ENCODE measurements around the gene GSK3A. TPM values are rescaled to one million over a fixed set of nuclear protein-coding genes. Genes with fewer than 3 reads are reported as not detected.

The GSK3A gene
- polyA plus RNA-seq, 12 donors: 36.1 to 84.0 (median 42.9) TPM; not detected in 1

- DNase-seq: no peak
These were observed 11.8 kb downstream of the GSK3A start for GRCh38 chr19:42230571-42230970.

- no peak for DNase-seq
These were observed 12.5 kb downstream of the GSK3A start for GRCh38 chr19:42229855-42230351.

GRCh38 chr19:42229301-42229854 is 13.0 kb downstream of the GSK3A start:
- no peak for DNase-seq

- no peak for DNase-seq
These were observed 13.8 kb downstream of the GSK3A start for GRCh38 chr19:42228641-42229040.

- no peak for DNase-seq
These were observed 15.5 kb downstream of the GSK3A start for GRCh38 chr19:42226886-42227285.

GRCh38 chr19:42225718-42226292 is 16.6 kb downstream of the GSK3A start:
- no peak for DNase-seq

GRCh38 chr19:42224940-42225717 is 17.3 kb downstream of the GSK3A start:
- no peak for DNase-seq

- DNase-seq: no peak
These were observed 21.7 kb downstream of the GSK3A start for GRCh38 chr19:42220751-42221097.

- peak; percentile 98 for DNase-seq
These were observed 22.3 kb downstream of the GSK3A start, which contains the start of gene ZNF526 for GRCh38 chr19:42219812-42220750. TSS of gene ZNF526 (plus strand) at chr19:42220312. CDS start at chr19:42224404, 4,092 bp downstream.

- DNase-seq: peak; percentile 96
These were observed 24.6 kb downstream of the GSK3A start, which contains the start of gene DEDD2 for GRCh38 chr19:42217520-42218437. TSS of gene DEDD2 (minus strand) at chr19:42217677. CDS start at chr19:42217007, 670 bp downstream.

- DNase-seq: peak; percentile 25
These were observed 25.5 kb downstream of the GSK3A start for GRCh38 chr19:42216653-42217519.

- DNase-seq: no peak
These were observed 27.5 kb downstream of the GSK3A start for GRCh38 chr19:42214810-42215485.

GRCh38 chr19:42212886-42213285 is 29.5 kb downstream of the GSK3A start:
- DNase-seq: no peak

GRCh38 chr19:42208612-42209011 is 33.8 kb downstream of the GSK3A start:
- no peak for DNase-seq

- DNase-seq: no peak
These were observed 34.6 kb downstream of the GSK3A start for GRCh38 chr19:42207767-42208271.

- DNase-seq: no peak
These were observed 35.3 kb downstream of the GSK3A start for GRCh38 chr19:42206871-42207755.

GRCh38 chr19:42204664-42205063 is 37.7 kb downstream of the GSK3A start:
- no peak for DNase-seq

GRCh38 chr19:42203700-42204099 is 38.7 kb downstream of the GSK3A start:
- DNase-seq: no peak
